Skeletal muscle tissue (tissue), 4 donors: ENCODE results near the gene RTN4RL2. TPM values are rescaled to one million over a fixed set of nuclear protein-coding genes. Genes with fewer than 3 reads are reported as not detected.

ENCODE experiments used
- H3K27ac ChIP-seq: one replicate; pipeline ENCODE4 v1.7.0; 2013; ENCODE audit warnings: mild to moderate bottlenecking, low read depth, low read length, inconsistent platforms
- H3K27me3 ChIP-seq, 3 donors: one replicate each; pipeline ENCODE4 v1.7.0; 2013; ENCODE audit warnings: low read length in 3 of 3; ENCODE audit not compliant: control insufficient read depth in 3 of 3, insufficient read depth in 3 of 3
- H3K36me3 ChIP-seq, 3 donors: one replicate each; pipeline ENCODE4 v1.7.0; 2013; ENCODE audit warnings: low read length in 3 of 3; ENCODE audit not compliant: control insufficient read depth in 3 of 3, insufficient read depth in 3 of 3
- H3K4me1 ChIP-seq, 3 donors: one replicate each; pipeline ENCODE4 v1.7.0; 2013; ENCODE audit warnings: low read length in 3 of 3, mild to moderate bottlenecking in 3 of 3; ENCODE audit not compliant: control insufficient read depth in 3 of 3, insufficient read depth in 3 of 3
- H3K4me3 ChIP-seq, 3 donors: one replicate each; pipeline ENCODE4 v1.7.0; 2013; ENCODE audit warnings: low read length in 3 of 3
- H3K9ac ChIP-seq, 3 donors: one replicate each; pipeline ENCODE4 v1.7.0; 2013; ENCODE audit warnings: low read length in 3 of 3, mild to moderate bottlenecking in 3 of 3, moderate library complexity in 2 of 3, low read depth in 1 of 3
- H3K9me3 ChIP-seq, 3 donors: one replicate each; pipeline ENCODE4 v1.7.0; 2013; ENCODE audit warnings: low read length in 3 of 3; ENCODE audit not compliant: control insufficient read depth in 3 of 3
- total RNA-seq: library from RNA; depleted of rRNA; stranded (reverse); fragments of >200 nt; gene quantifications from one replicate; pipeline ENCODE4 v1.2.3, GENCODE V29; 2014
- donor health status: Osteomylitis.

The RTN4RL2 gene
- total RNA-seq, 1 donor from 2014 or later, result not detected

GRCh38 chr11:57479021-57479663 lies 18.8 kb downstream of the RTN4RL2 start:
- H3K4me1 ChIP-seq, result peaks cover 23 to 24% (median 23%) of the 10 kb centered on the region in 3 donors
- peaks cover 0 to 4% (median 1%) of the 10 kb centered on the region in 3 donors for H3K36me3 ChIP-seq
- H3K27me3 ChIP-seq, result peaks cover 0 to 9% (median 7%) of the 10 kb centered on the region in 3 donors

DNA sequence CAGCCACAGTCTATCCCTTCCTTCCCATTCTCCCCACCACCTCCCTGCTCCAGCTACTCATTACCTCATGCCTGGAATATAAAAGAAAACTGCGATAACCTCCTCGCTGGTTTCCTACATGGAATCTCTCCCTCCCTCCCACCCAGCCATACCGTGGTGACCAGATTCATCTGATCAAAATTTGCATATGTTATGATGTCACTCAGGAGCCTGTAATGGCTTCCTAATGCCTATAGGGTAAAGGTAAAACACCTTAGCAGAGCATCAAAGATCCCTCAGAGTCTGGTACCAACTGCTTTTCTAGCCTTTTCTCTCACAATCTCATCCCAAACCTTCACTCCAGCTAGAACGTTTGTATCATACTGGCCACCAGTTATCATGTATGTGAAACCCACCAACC lies 19.6 kb downstream of the RTN4RL2 start:
- Histone ChIP-seq H3K36me3 (peaks cover 6 to 8% (median 7%) of the 10 kb centered on the region in 3 donors), H3K4me3 (no peak overlapping the region), H3K9me3 (no peaks in the 10 kb centered on the region), H3K27me3 (peaks cover 0 to 9% (median 6%) of the 10 kb centered on the region in 3 donors), H3K9ac (no peak overlapping the region), H3K4me1 (peaks cover 20 to 25% (median 23%) of the 10 kb centered on the region in 3 donors), H3K27ac (no peak overlapping the region)

More at GRCh38 chr11:57479021-57479663, 18.8 kb downstream of the RTN4RL2 start:
- no peaks in the 10 kb centered on the region for H3K9me3 ChIP-seq
- no peak overlapping the region for H3K4me3 ChIP-seq
- H3K27ac ChIP-seq, result no peak overlapping the region
- no peak overlapping the region for H3K9ac ChIP-seq

DNA sequence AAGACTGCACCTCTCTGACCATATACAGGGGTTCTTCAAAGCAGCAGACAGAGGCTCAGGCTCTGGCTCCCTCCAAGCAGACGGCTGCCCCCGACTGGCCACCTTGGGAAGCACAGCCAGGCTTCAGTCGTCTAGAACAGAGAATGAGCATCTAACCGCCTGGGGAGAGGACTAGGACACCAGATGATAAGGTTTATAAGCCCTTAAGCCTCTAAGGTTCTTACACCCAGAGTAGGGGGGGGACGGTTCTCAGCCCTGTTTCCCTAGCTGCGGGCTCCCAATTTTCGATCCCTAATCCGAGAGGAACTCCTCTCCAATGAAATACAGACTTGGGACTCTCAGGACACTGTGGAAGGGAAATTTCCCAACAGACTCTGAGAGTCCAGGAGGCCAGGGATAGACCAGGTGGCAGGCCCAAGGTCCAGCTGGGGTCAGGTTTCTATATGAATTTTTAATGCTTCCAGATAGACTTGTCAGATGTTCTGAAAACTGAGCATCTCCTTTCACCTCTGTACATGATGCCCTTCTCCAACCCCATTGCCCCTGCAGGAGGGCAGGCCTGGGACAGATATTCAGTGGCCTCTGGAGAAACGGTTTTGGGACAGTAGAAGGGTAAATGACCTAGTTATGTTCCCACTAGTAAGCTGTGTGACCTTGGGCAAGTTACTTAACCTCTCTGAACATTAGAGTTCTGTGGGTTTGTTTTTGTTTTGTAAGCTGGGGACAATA lies 20.2 kb downstream of the RTN4RL2 start:
- Histone ChIP-seq H3K27ac (no peak overlapping the region), H3K9ac (no peak overlapping the region), H3K27me3 (peaks cover 0 to 9% (median 6%) of the 10 kb centered on the region in 3 donors), H3K4me3 (no peak overlapping the region), H3K4me1 (peaks cover 20 to 25% (median 23%) of the 10 kb centered on the region in 3 donors), H3K9me3 (no peaks in the 10 kb centered on the region), H3K36me3 (peaks cover 12 to 14% (median 14%) of the 10 kb centered on the region in 3 donors)

DNA sequence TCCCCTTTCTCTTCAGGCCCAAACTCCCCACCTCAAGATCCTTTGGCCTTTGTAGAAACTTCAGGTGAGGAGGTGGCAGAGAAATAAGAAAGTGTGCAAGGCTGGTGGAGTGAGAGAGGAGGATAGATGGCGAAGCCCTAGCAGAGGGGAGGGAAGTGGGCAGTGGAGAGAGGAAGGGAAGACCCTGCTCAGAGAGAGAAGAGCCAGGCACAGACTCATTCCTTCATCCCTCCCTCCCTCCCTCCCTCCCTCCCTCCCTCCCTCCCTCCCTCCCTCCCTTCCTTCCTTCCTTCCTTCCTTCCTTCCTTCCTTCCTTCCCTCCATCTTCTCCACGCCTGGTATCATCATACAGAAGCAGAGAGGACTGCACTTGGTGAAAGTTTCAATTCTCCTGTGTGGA lies 21.0 kb downstream of the RTN4RL2 start:
- Histone ChIP-seq H3K36me3 (peaks cover 18 to 20% (median 18%) of the 10 kb centered on the region in 3 donors), H3K27ac (no peak overlapping the region), H3K9ac (no peak overlapping the region), H3K4me1 (peaks cover 14 to 19% (median 17%) of the 10 kb centered on the region in 3 donors), H3K4me3 (no peak overlapping the region), H3K9me3 (no peaks in the 10 kb centered on the region), H3K27me3 (peaks cover 0 to 9% (median 6%) of the 10 kb centered on the region in 3 donors)

DNA sequence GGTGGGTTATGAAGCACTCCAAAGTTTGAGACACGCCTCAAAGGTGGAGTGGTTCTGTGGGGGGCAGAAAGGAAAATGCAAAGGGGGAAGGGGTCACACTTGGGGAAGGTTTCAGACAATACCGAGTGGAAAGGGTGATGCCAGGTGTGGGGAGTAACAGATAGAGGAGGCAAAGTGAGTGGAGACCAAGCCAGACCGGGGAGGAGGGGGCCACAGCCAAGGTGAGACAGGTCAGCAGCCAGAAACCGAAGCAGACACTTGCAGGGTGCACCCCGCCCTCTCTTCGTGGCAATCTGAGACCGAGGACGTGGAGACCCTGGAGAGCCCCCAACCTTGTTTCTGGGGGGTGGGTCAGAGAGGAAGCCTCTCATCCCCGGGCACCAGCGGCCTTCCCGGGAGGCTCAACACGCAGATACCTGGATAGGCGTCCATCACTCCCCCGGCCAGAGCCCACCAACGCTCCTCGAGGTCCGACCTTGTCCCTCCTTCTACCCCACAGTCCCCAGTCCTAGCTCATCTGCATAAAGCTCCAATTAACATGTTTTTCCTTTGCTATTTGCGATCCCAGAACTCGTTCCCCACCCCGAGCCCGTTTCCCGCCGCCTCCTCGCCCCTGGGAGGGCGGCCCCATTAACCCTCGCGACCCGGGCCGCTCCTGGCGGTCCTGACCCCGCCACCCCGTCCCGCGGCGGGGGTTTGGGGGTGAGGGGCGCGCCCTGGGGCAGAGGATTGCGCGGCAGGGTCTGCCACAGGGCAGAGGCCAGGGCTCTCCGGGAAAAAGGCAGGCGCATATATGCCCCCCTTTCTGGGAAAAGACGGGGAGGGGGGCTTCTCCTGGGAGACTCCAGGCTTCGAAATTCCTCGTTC lies 21.8 kb downstream of the RTN4RL2 start:
- no peak overlapping the region for H3K4me3 ChIP-seq

GRCh38 chr11:57482782-57483561 lies 22.6 kb downstream of the RTN4RL2 start:
- H3K9ac ChIP-seq, result peak overlapping the region in 2 of 3 donors; percentile 33 to 40
- peaks cover 0 to 9% (median 6%) of the 10 kb centered on the region in 3 donors for H3K27me3 ChIP-seq
- H3K4me3 ChIP-seq, result peak overlapping the region in 2 of 3 donors; percentile 56 to 67
- H3K4me1 ChIP-seq, result peaks cover 20 to 23% (median 21%) of the 10 kb centered on the region in 3 donors
- H3K27ac ChIP-seq, result no peak overlapping the region
- H3K9me3 ChIP-seq, result no peaks in the 10 kb centered on the region
- peaks cover 21 to 30% (median 24%) of the 10 kb centered on the region in 3 donors for H3K36me3 ChIP-seq

More for the DNA sequence above, 21.8 kb downstream of the RTN4RL2 start:
- H3K9me3 ChIP-seq, result no peaks in the 10 kb centered on the region
- H3K9ac ChIP-seq, result peak overlapping the region in 1 of 3 donors; percentile 40
- H3K27ac ChIP-seq, result no peak overlapping the region
- H3K4me1 ChIP-seq, result peaks cover 12 to 16% (median 13%) of the 10 kb centered on the region in 3 donors
- H3K27me3 ChIP-seq, result peaks cover 0 to 9% (median 6%) of the 10 kb centered on the region in 3 donors
- H3K36me3 ChIP-seq, result peaks cover 18 to 24% (median 19%) of the 10 kb centered on the region in 3 donors

DNA sequence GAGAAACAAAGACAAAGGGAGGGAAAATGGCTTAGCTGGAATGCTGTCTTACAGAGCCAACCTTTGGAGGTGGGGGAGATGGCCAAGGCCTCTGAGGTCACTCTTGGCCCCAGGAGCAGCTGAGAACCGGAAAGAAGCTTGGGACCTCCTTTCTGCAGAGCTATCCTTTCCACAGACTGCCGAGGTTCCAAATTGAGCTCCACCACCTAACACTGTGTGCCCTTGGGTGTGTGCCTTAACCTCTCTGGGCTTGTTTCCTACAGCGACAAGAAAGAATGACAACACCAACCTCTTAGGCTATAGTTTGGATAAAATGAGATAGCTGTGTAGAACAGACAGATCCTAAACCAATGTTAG lies 23.2 kb downstream of the RTN4RL2 start:
- Histone ChIP-seq H3K27ac (no peak overlapping the region), H3K9ac (peak overlapping the region in 1 of 3 donors; percentile 40), H3K4me3 (no peak overlapping the region), H3K27me3 (peaks cover 0 to 9% (median 6%) of the 10 kb centered on the region in 3 donors), H3K36me3 (peaks cover 24 to 35% (median 24%) of the 10 kb centered on the region in 3 donors), H3K4me1 (peaks cover 26 to 29% (median 27%) of the 10 kb centered on the region in 3 donors), H3K9me3 (no peaks in the 10 kb centered on the region)

- Histone ChIP-seq H3K27ac (no peak overlapping the region), H3K4me3 (no peak overlapping the region), H3K9me3 (no peaks in the 10 kb centered on the region), H3K27me3 (peaks cover 0 to 9% (median 6%) of the 10 kb centered on the region in 3 donors), H3K4me1 (peaks cover 31 to 33% (median 31%) of the 10 kb centered on the region in 3 donors), H3K36me3 (peaks cover 24 to 39% (median 27%) of the 10 kb centered on the region in 3 donors), H3K9ac (no peak overlapping the region)
Measured at GRCh38 chr11:57484141-57484710, 23.9 kb downstream of the RTN4RL2 start.
